ENCODE data around the gene KLHL10.
A peak's percentile ranks its signal among the peaks of the same experiment; 100 is the strongest.
"Not testable (repeated sequence)": the region's sequence is repeated elsewhere in the genome, so short reads cannot be mapped to it uniquely, and the experiment has no call there.

KLHL10 gene

GRCh38 chr17:41871789-41872188 lies 34.2 kb downstream of the KLHL10 start:
- Histone ChIP-seq H3K4me3 (ENCODE audit: low read length) (no peak overlapping the region), H3K4me1 (ENCODE audit: control insufficient read depth, insufficient read depth, low read length) (no peaks in the 10 kb centered on the region), H3K9ac (ENCODE audit: low read length) (no peak overlapping the region), H3K27ac (ENCODE audit: low read depth, low read length) (no peak overlapping the region), H3K27me3 (ENCODE audit: control insufficient read depth, insufficient read depth, low read length) (no peaks in the 10 kb centered on the region), H3K36me3 (ENCODE audit: control insufficient read depth, insufficient read depth, low read length) (peaks cover 33% of the 10 kb centered on the region)

GRCh38 chr17:41873559-41874292 lies 36.1 kb downstream of the KLHL10 start:
- no peaks in the 10 kb centered on the region for H3K27me3 ChIP-seq (ENCODE audit: control insufficient read depth, insufficient read depth, low read length)
- peaks cover 35% of the 10 kb centered on the region for H3K36me3 ChIP-seq (ENCODE audit: control insufficient read depth, insufficient read depth, low read length)
- no peak overlapping the region for H3K4me3 ChIP-seq (ENCODE audit: low read length)
- H3K9ac ChIP-seq (ENCODE audit: low read length) = no peak overlapping the region
- no peak overlapping the region for H3K27ac ChIP-seq (ENCODE audit: low read depth, low read length)
- no peaks in the 10 kb centered on the region for H3K4me1 ChIP-seq (ENCODE audit: control insufficient read depth, insufficient read depth, low read length)

- not testable (repeated sequence) for H3K4me3 ChIP-seq (ENCODE audit: low read length); H3K4me1 ChIP-seq (ENCODE audit: control insufficient read depth, insufficient read depth, low read length); H3K27ac ChIP-seq (ENCODE audit: low read depth, low read length); H3K9ac ChIP-seq (ENCODE audit: low read length); H3K27me3 ChIP-seq (ENCODE audit: control insufficient read depth, insufficient read depth, low read length)
- peaks cover 38% of the 10 kb centered on the region for H3K36me3 ChIP-seq (ENCODE audit: control insufficient read depth, insufficient read depth, low read length)
Measured at GRCh38 chr17:41874293-41874670, 36.7 kb downstream of the KLHL10 start.

GRCh38 chr17:41880130-41880529 lies 42.5 kb downstream of the KLHL10 start:
- H3K9ac ChIP-seq (ENCODE audit: low read length) = no peak overlapping the region
- H3K27me3 ChIP-seq (ENCODE audit: control insufficient read depth, insufficient read depth, low read length) = no peaks in the 10 kb centered on the region
- H3K36me3 ChIP-seq (ENCODE audit: control insufficient read depth, insufficient read depth, low read length) = peaks cover 29% of the 10 kb centered on the region
- H3K27ac ChIP-seq (ENCODE audit: low read depth, low read length) = no peak overlapping the region
- H3K4me1 ChIP-seq (ENCODE audit: control insufficient read depth, insufficient read depth, low read length) = no peaks in the 10 kb centered on the region
- no peak overlapping the region for H3K4me3 ChIP-seq (ENCODE audit: low read length)

GRCh38 chr17:41882756-41883155 lies 45.1 kb downstream of the KLHL10 start:
- H3K4me1 ChIP-seq (ENCODE audit: control insufficient read depth, insufficient read depth, low read length) = no peaks in the 10 kb centered on the region
- no peak overlapping the region for H3K4me3 ChIP-seq (ENCODE audit: low read length)
- H3K9ac ChIP-seq (ENCODE audit: low read length) = no peak overlapping the region
- no peak overlapping the region for H3K27ac ChIP-seq (ENCODE audit: low read depth, low read length)
- no peaks in the 10 kb centered on the region for H3K27me3 ChIP-seq (ENCODE audit: control insufficient read depth, insufficient read depth, low read length)
- peaks cover 48% of the 10 kb centered on the region for H3K36me3 ChIP-seq (ENCODE audit: control insufficient read depth, insufficient read depth, low read length)

- H3K4me3 ChIP-seq (ENCODE audit: low read length) = no peak overlapping the region
- no peak overlapping the region for H3K27ac ChIP-seq (ENCODE audit: low read depth, low read length)
- no peaks in the 10 kb centered on the region for H3K27me3 ChIP-seq (ENCODE audit: control insufficient read depth, insufficient read depth, low read length)
- no peaks in the 10 kb centered on the region for H3K4me1 ChIP-seq (ENCODE audit: control insufficient read depth, insufficient read depth, low read length)
- H3K9ac ChIP-seq (ENCODE audit: low read length) = no peak overlapping the region
- peaks cover 35% of the 10 kb centered on the region for H3K36me3 ChIP-seq (ENCODE audit: control insufficient read depth, insufficient read depth, low read length)
Measured at GRCh38 chr17:41885733-41886132, 48.1 kb downstream of the KLHL10 start.

- Histone ChIP-seq H3K4me3 (ENCODE audit: low read length) (no peak overlapping the region), H3K27me3 (ENCODE audit: control insufficient read depth, insufficient read depth, low read length) (no peaks in the 10 kb centered on the region), H3K9ac (ENCODE audit: low read length) (no peak overlapping the region), H3K27ac (ENCODE audit: low read depth, low read length) (no peak overlapping the region), H3K36me3 (ENCODE audit: control insufficient read depth, insufficient read depth, low read length) (peaks cover 35% of the 10 kb centered on the region), H3K4me1 (ENCODE audit: control insufficient read depth, insufficient read depth, low read length) (no peaks in the 10 kb centered on the region)
Measured at GRCh38 chr17:41888332-41888965, 50.8 kb downstream of the KLHL10 start.

- Histone ChIP-seq H3K4me3 (ENCODE audit: low read length) (no peak overlapping the region), H3K27ac (ENCODE audit: low read depth, low read length) (no peak overlapping the region), H3K27me3 (ENCODE audit: control insufficient read depth, insufficient read depth, low read length) (no peaks in the 10 kb centered on the region), H3K9ac (ENCODE audit: low read length) (no peak overlapping the region), H3K36me3 (ENCODE audit: control insufficient read depth, insufficient read depth, low read length) (peaks cover 26% of the 10 kb centered on the region), H3K4me1 (ENCODE audit: control insufficient read depth, insufficient read depth, low read length) (peaks cover 2% of the 10 kb centered on the region)
Measured at GRCh38 chr17:41891135-41892020, 53.8 kb downstream of the KLHL10 start.

- Histone ChIP-seq H3K27ac (ENCODE audit: low read depth, low read length) (no peak overlapping the region), H3K9ac (ENCODE audit: low read length) (no peak overlapping the region), H3K36me3 (ENCODE audit: control insufficient read depth, insufficient read depth, low read length) (peaks cover 27% of the 10 kb centered on the region), H3K27me3 (ENCODE audit: control insufficient read depth, insufficient read depth, low read length) (no peaks in the 10 kb centered on the region), H3K4me3 (ENCODE audit: low read length) (no peak overlapping the region), H3K4me1 (ENCODE audit: control insufficient read depth, insufficient read depth, low read length) (peaks cover 2% of the 10 kb centered on the region)
Measured at GRCh38 chr17:41892021-41892376, 54.4 kb downstream of the KLHL10 start.

- Histone ChIP-seq H3K9ac (ENCODE audit: low read length) (no peak overlapping the region), H3K4me1 (ENCODE audit: control insufficient read depth, insufficient read depth, low read length) (peaks cover 2% of the 10 kb centered on the region), H3K36me3 (ENCODE audit: control insufficient read depth, insufficient read depth, low read length) (peaks cover 30% of the 10 kb centered on the region), H3K4me3 (ENCODE audit: low read length) (no peak overlapping the region), H3K27ac (ENCODE audit: low read depth, low read length) (no peak overlapping the region), H3K27me3 (ENCODE audit: control insufficient read depth, insufficient read depth, low read length) (no peaks in the 10 kb centered on the region)
Measured at GRCh38 chr17:41893384-41893783, 55.8 kb downstream of the KLHL10 start.

- H3K36me3 ChIP-seq (ENCODE audit: control insufficient read depth, insufficient read depth, low read length) = peaks cover 36% of the 10 kb centered on the region
- H3K27me3 ChIP-seq (ENCODE audit: control insufficient read depth, insufficient read depth, low read length) = no peaks in the 10 kb centered on the region
- peaks cover 2% of the 10 kb centered on the region for H3K4me1 ChIP-seq (ENCODE audit: control insufficient read depth, insufficient read depth, low read length)
- H3K9ac ChIP-seq (ENCODE audit: low read length) = no peak overlapping the region
- no peak overlapping the region for H3K4me3 ChIP-seq (ENCODE audit: low read length)
- H3K27ac ChIP-seq (ENCODE audit: low read depth, low read length) = peak overlapping the region; percentile 28
Measured at GRCh38 chr17:41894791-41895331, 57.2 kb downstream of the KLHL10 start.

GRCh38 chr17:41895617-41896016 lies 58.0 kb downstream of the KLHL10 start:
- H3K4me3 ChIP-seq (ENCODE audit: low read length) = no peak overlapping the region
- H3K9ac ChIP-seq (ENCODE audit: low read length) = no peak overlapping the region
- peaks cover 36% of the 10 kb centered on the region for H3K36me3 ChIP-seq (ENCODE audit: control insufficient read depth, insufficient read depth, low read length)
- no peaks in the 10 kb centered on the region for H3K27me3 ChIP-seq (ENCODE audit: control insufficient read depth, insufficient read depth, low read length)
- no peak overlapping the region for H3K27ac ChIP-seq (ENCODE audit: low read depth, low read length)
- peaks cover 2% of the 10 kb centered on the region for H3K4me1 ChIP-seq (ENCODE audit: control insufficient read depth, insufficient read depth, low read length)

Measured in rectal smooth muscle tissue (tissue), 1 donor.